ENCODE data around the gene AGPAT3. TPM values are rescaled to one million over a fixed set of nuclear protein-coding genes. Genes with fewer than 3 reads are reported as not detected.

AGPAT3 gene
- polyA plus RNA-seq, 2 donors = 15.3 to 18.6 TPM

DNA sequence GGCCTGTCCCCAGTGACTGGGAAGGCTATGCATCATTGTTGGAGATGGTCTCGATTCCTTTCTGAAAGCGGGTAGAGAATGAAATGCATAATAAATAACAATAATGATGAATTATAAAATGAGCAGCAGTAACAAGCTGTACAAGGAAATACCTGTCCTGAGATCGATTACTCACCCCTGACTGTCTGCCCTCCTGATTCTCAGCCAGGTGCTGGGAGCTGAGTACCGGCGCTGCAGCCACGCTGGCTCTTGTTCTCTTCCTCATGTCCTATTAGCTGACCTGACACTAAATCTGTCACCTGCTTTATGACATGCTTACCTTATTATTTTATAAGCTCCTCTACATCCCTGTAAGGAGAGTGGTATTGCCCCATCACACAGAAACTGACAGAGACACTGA, 3.4 kb downstream of the AGPAT3 start:
- peak overlapping the region; percentile 35 to 67 for H3K27ac ChIP-seq (ENCODE audit: low read depth in 2 of 2, low read length in 1 of 2)
- H3K4me3 ChIP-seq (ENCODE audit: low read depth in 1 of 2, low read length in 2 of 2) = no peak overlapping the region
- WGBS, 2 donors = 50 to 52% methylated on average over 6 of the region's 6 CpGs
- no peaks in the 10 kb centered on the region for H3K9me3 ChIP-seq (ENCODE audit: control insufficient read depth in 2 of 2, insufficient read depth in 1 of 2, low read depth in 1 of 2, low read length in 1 of 2)
- peaks cover 0 to 10% of the 10 kb centered on the region in 2 donors for H3K36me3 ChIP-seq (ENCODE audit: control insufficient read depth in 2 of 2, insufficient read depth in 2 of 2, low read length in 1 of 2)
- peaks cover 6 to 14% of the 10 kb centered on the region in 2 donors for H3K4me1 ChIP-seq (ENCODE audit: control insufficient read depth in 2 of 2, insufficient read depth in 2 of 2, low read length in 1 of 2)
- H3K27me3 ChIP-seq (ENCODE audit: control insufficient read depth in 1 of 2, insufficient read depth in 2 of 2, low read length in 2 of 2) = no peaks in the 10 kb centered on the region

DNA sequence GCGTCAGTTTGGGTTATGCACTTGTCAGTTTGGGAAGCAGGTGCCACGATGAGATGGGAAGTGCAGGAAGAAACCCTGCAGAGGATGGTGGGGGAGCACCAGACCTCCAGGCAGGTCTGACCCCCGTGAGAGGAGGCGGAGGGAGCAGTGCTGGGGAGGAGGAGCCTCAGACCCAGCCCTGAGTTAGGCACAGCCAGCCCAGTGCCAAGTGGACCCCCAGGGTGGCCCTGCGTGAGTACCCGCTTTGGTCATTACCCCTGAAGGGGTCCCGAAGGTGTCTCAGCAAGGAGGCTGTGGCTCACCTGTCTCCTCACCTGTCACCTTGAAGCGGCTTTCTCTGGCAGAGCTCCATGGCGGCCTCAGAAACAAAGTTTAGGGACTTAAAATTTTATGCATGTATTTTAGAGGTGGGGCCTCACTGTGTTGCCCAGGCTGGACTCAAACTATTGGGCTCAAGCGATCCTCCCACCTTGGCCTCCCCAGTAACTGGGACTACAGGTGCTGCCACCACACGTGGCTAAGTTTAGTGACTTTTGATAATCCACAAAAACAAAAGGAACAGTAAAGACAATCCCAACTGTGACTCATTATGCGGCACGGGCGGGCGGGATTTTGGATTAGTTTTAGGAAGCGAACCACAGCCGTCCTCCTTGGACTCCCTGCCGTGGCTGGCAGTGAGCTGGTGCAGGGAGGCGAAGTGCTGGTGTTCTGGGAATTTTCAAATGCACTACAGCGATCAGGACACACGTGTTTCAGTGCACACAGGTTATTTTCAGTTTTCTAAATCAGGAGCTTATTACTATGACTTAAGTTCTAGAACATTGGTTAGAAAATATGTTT, 4.7 kb downstream of the AGPAT3 start:
- H3K4me1 ChIP-seq (ENCODE audit: control insufficient read depth in 2 of 2, insufficient read depth in 2 of 2, low read length in 1 of 2) = peaks cover 6 to 14% of the 10 kb centered on the region in 2 donors
- H3K27ac ChIP-seq (ENCODE audit: low read depth in 2 of 2, low read length in 1 of 2) = no peak overlapping the region
- H3K27me3 ChIP-seq (ENCODE audit: control insufficient read depth in 1 of 2, insufficient read depth in 2 of 2, low read length in 2 of 2) = no peaks in the 10 kb centered on the region
- no peaks in the 10 kb centered on the region for H3K9me3 ChIP-seq (ENCODE audit: control insufficient read depth in 2 of 2, insufficient read depth in 1 of 2, low read depth in 1 of 2, low read length in 1 of 2)
- H3K36me3 ChIP-seq (ENCODE audit: control insufficient read depth in 2 of 2, insufficient read depth in 2 of 2, low read length in 1 of 2) = peaks cover 0 to 10% of the 10 kb centered on the region in 2 donors
- 78 to 79% methylated on average over 21 of the region's 21 CpGs for WGBS, 2 donors
- no peak overlapping the region for H3K4me3 ChIP-seq (ENCODE audit: low read depth in 1 of 2, low read length in 2 of 2)

DNA sequence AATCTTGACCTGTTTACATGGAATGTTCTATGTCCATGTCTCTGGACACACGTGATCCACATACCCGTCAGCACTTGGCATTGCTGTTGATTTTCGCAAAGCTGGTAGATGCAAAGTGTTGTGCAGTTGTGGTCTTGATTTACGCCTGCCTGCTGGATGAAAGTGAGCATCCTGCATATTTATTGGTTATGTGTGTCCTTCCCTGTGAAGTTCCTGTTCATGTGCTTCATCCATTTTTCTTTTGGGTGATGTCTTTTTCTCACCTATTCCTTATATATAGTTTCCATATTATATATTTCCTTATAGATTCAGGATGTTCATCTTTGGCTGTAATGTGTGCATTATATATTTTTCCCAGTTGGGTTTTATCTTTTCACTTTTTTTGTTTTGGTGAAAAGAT, 6.5 kb downstream of the AGPAT3 start:
- WGBS, 2 donors = 95 to 96% methylated on average over 4 of the region's 4 CpGs
- Histone ChIP-seq H3K4me3 (ENCODE audit: low read depth in 1 of 2, low read length in 2 of 2) (no peak overlapping the region), H3K9me3 (ENCODE audit: control insufficient read depth in 2 of 2, insufficient read depth in 1 of 2, low read depth in 1 of 2, low read length in 1 of 2) (no peaks in the 10 kb centered on the region), H3K4me1 (ENCODE audit: control insufficient read depth in 2 of 2, insufficient read depth in 2 of 2, low read length in 1 of 2) (peaks cover 6 to 14% of the 10 kb centered on the region in 2 donors), H3K27ac (ENCODE audit: low read depth in 2 of 2, low read length in 1 of 2) (no peak overlapping the region), H3K27me3 (ENCODE audit: control insufficient read depth in 1 of 2, insufficient read depth in 2 of 2, low read length in 2 of 2) (no peaks in the 10 kb centered on the region), H3K36me3 (ENCODE audit: control insufficient read depth in 2 of 2, insufficient read depth in 2 of 2, low read length in 1 of 2) (peaks cover 0 to 10% of the 10 kb centered on the region in 2 donors)

DNA sequence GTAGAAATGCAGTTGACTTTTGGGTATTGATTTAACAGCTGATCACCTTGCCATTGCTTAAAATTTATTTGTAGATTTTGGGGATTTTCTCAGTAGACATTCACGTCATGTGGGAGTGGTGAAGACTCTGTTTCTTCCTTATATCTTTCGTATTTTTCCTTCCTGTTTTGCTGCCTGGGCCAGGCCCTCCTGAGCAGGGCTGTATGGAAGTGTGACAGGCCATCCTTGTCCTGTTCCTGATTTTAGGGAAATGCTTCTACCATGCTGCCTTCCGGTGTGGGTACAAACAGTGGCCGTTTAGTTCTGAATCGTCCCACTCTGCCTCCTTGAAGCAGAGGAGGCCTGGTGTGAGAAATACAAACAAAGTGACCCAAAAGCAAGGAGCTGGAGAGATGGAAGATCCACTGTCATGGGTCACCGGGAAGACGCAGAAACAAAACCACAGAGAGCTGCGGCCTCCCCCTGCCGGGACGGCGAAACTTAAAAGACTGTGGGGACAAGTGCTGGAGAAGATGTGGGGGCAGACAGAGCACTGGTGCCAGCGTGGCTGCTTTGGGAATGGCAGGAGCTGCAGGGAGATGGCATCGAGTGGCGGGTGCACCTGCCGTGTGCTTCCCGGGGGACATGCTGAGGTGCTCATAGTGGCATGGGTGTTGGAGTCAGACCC, 7.6 kb downstream of the AGPAT3 start:
- H3K36me3 ChIP-seq (ENCODE audit: control insufficient read depth in 2 of 2, insufficient read depth in 2 of 2, low read length in 1 of 2) = peaks cover 0 to 10% of the 10 kb centered on the region in 2 donors
- peaks cover 0 to 11% of the 10 kb centered on the region in 2 donors for H3K4me1 ChIP-seq (ENCODE audit: control insufficient read depth in 2 of 2, insufficient read depth in 2 of 2, low read length in 1 of 2)
- 90 to 92% methylated on average over 16 of the region's 16 CpGs for WGBS, 2 donors
- no peak overlapping the region for H3K27ac ChIP-seq (ENCODE audit: low read depth in 2 of 2, low read length in 1 of 2)
- H3K9me3 ChIP-seq (ENCODE audit: control insufficient read depth in 2 of 2, insufficient read depth in 1 of 2, low read depth in 1 of 2, low read length in 1 of 2) = no peaks in the 10 kb centered on the region
- no peak overlapping the region for H3K4me3 ChIP-seq (ENCODE audit: low read depth in 1 of 2, low read length in 2 of 2)
- H3K27me3 ChIP-seq (ENCODE audit: control insufficient read depth in 1 of 2, insufficient read depth in 2 of 2, low read length in 2 of 2) = no peaks in the 10 kb centered on the region

DNA sequence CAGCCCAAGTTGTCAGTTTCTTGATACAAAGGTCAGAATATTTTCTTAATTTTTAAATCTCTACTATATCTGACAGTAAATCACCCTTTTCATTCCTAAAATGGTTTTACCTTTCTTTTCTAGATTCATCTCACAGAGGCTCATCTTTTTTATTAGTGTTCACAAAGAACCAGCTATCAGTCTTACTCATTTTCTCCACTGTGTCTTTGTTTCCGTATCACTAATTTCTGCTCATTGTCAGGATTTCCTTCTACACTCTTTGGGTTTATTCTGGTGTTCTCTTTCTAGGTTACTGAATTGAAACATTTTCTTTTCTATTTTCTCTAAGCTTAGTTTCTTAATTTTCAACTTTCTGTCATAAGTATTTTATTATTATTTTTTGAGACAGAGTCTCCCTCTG, 8.7 kb downstream of the AGPAT3 start:
- H3K4me3 ChIP-seq (ENCODE audit: low read depth in 1 of 2, low read length in 2 of 2) = no peak overlapping the region
- H3K27me3 ChIP-seq (ENCODE audit: control insufficient read depth in 1 of 2, insufficient read depth in 2 of 2, low read length in 2 of 2) = no peaks in the 10 kb centered on the region
- no peaks in the 10 kb centered on the region for H3K9me3 ChIP-seq (ENCODE audit: control insufficient read depth in 2 of 2, insufficient read depth in 1 of 2, low read depth in 1 of 2, low read length in 1 of 2)
- peaks cover 0 to 16% of the 10 kb centered on the region in 2 donors for H3K36me3 ChIP-seq (ENCODE audit: control insufficient read depth in 2 of 2, insufficient read depth in 2 of 2, low read length in 1 of 2)
- 86 to 88% methylated on average over 1 of the region's 1 CpG for WGBS, 2 donors
- H3K27ac ChIP-seq (ENCODE audit: low read depth in 2 of 2, low read length in 1 of 2) = no peak overlapping the region
- H3K4me1 ChIP-seq (ENCODE audit: control insufficient read depth in 2 of 2, insufficient read depth in 2 of 2, low read length in 1 of 2) = peaks cover 0 to 7% of the 10 kb centered on the region in 2 donors

DNA sequence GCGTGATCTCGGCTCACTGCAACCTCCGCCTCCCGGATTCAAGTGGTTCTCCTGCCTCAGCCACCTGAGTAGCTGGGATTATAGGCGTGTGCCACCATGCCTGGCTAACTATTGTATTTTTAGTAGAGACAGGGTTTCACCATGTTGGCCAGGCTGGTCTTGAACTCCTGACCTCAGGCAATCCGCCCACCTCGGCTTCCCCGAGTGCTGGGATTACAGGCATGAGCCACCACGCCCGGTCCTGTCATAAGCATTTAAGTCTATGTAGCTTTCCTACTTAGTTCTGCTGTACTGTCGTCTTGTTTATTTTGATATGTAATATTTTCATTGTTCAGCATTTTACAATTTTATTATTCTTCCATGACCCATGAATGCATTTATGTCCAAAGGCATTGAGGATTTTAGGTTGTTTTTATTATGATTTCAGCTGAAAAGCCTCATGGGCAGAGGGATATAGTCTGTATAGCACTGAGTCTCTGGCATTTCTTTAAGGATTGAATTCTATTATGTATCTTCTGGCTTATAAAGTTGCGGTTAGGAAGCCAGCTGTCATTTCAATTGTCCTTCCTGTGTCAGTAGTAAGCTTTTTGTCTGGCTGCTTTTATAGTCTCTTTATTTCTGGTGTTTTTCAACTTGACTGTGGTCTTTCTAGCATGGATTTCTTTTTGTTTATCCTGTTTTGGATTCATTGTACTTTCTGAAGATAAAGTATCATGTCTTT, 9.2 kb downstream of the AGPAT3 start:
- WGBS, 2 donors = 54 to 62% methylated on average over 12 of the region's 12 CpGs
- H3K36me3 ChIP-seq (ENCODE audit: control insufficient read depth in 2 of 2, insufficient read depth in 2 of 2, low read length in 1 of 2) = peaks cover 0 to 16% of the 10 kb centered on the region in 2 donors
- peaks cover under 1 to 7% of the 10 kb centered on the region in 2 donors for H3K4me1 ChIP-seq (ENCODE audit: control insufficient read depth in 2 of 2, insufficient read depth in 2 of 2, low read length in 1 of 2)
- H3K27ac ChIP-seq (ENCODE audit: low read depth in 2 of 2, low read length in 1 of 2) = no peak overlapping the region
- H3K27me3 ChIP-seq (ENCODE audit: control insufficient read depth in 1 of 2, insufficient read depth in 2 of 2, low read length in 2 of 2) = no peaks in the 10 kb centered on the region
- no peaks in the 10 kb centered on the region for H3K9me3 ChIP-seq (ENCODE audit: control insufficient read depth in 2 of 2, insufficient read depth in 1 of 2, low read depth in 1 of 2, low read length in 1 of 2)
- no peak overlapping the region for H3K4me3 ChIP-seq (ENCODE audit: low read depth in 1 of 2, low read length in 2 of 2)

DNA sequence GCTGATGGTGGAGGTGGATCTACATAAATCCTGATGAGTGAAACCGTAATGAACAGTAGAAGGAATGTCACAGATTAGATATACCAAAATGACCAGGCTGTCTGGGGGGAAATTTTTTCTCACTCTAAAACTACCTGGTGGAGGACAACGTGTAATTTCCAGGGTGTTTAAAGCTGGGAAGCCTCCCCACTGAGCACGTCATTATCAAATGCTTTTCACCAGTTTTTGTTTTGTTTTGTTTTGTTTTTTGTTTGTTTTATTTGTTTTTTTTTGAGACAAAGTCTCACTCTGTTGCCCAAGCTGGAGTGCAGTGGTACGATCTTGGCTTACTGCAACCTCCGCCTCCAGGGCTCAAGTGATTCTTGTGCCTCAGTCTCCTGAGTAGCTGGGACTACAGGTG, 11.6 kb downstream of the AGPAT3 start:
- H3K36me3 ChIP-seq (ENCODE audit: control insufficient read depth in 2 of 2, insufficient read depth in 2 of 2, low read length in 1 of 2) = peaks cover 0 to 14% of the 10 kb centered on the region in 2 donors
- H3K4me1 ChIP-seq (ENCODE audit: control insufficient read depth in 2 of 2, insufficient read depth in 2 of 2, low read length in 1 of 2) = peaks cover 9 to 14% of the 10 kb centered on the region in 2 donors
- no peaks in the 10 kb centered on the region for H3K9me3 ChIP-seq (ENCODE audit: control insufficient read depth in 2 of 2, insufficient read depth in 1 of 2, low read depth in 1 of 2, low read length in 1 of 2)
- WGBS, 2 donors = 93 to 97% methylated on average over 5 of the region's 5 CpGs
- H3K4me3 ChIP-seq (ENCODE audit: low read depth in 1 of 2, low read length in 2 of 2) = no peak overlapping the region
- H3K27ac ChIP-seq (ENCODE audit: low read depth in 2 of 2, low read length in 1 of 2) = no peak overlapping the region
- no peaks in the 10 kb centered on the region for H3K27me3 ChIP-seq (ENCODE audit: control insufficient read depth in 1 of 2, insufficient read depth in 2 of 2, low read length in 2 of 2)

DNA sequence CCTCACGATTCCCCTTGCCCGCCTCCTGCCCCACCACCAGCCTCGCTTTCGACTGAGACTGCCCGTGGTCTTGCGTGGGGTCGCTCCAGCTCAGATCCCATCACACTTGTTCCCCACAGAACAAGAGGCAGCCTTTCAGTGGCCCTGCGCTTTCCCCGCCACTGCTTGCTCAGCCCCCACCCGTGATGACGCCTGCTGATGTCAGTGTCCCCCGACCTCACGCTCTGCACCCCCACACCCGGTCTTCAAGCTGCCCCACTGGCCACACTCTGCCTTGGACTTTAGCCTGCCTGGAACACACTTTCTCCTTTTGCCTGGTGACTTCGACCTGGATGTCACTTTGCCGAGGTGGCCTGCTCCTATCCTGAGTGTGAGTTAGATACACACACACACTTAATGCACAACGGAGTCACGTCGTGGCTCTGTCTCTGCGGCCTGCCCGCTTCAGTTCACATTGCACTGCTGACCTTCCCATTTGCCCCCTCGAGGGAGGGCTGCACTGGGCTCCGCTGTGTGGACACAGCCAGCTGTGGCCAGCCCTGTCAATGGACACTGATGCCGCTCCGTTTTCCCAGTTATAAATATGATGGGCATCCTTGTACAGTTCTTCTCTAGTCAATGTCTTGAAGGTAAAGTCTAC, 13.0 kb downstream of the AGPAT3 start:
- H3K36me3 ChIP-seq (ENCODE audit: control insufficient read depth in 2 of 2, insufficient read depth in 2 of 2, low read length in 1 of 2) = peaks cover 0 to 18% of the 10 kb centered on the region in 2 donors
- 91 to 94% methylated on average over 25 of the region's 25 CpGs for WGBS, 2 donors

More for the DNA sequence above, 13.0 kb downstream of the AGPAT3 start:
- Histone ChIP-seq H3K9me3 (ENCODE audit: control insufficient read depth in 2 of 2, insufficient read depth in 1 of 2, low read depth in 1 of 2, low read length in 1 of 2) (no peaks in the 10 kb centered on the region), H3K4me3 (ENCODE audit: low read depth in 1 of 2, low read length in 2 of 2) (no peak overlapping the region), H3K27ac (ENCODE audit: low read depth in 2 of 2, low read length in 1 of 2) (no peak overlapping the region), H3K4me1 (ENCODE audit: control insufficient read depth in 2 of 2, insufficient read depth in 2 of 2, low read length in 1 of 2) (peaks cover 13 to 19% of the 10 kb centered on the region in 2 donors), H3K27me3 (ENCODE audit: control insufficient read depth in 1 of 2, insufficient read depth in 2 of 2, low read length in 2 of 2) (no peaks in the 10 kb centered on the region)

Measured in esophagus (tissue), 2 donors.